Measurements from ENCODE around the gene NUP93.

DNA sequence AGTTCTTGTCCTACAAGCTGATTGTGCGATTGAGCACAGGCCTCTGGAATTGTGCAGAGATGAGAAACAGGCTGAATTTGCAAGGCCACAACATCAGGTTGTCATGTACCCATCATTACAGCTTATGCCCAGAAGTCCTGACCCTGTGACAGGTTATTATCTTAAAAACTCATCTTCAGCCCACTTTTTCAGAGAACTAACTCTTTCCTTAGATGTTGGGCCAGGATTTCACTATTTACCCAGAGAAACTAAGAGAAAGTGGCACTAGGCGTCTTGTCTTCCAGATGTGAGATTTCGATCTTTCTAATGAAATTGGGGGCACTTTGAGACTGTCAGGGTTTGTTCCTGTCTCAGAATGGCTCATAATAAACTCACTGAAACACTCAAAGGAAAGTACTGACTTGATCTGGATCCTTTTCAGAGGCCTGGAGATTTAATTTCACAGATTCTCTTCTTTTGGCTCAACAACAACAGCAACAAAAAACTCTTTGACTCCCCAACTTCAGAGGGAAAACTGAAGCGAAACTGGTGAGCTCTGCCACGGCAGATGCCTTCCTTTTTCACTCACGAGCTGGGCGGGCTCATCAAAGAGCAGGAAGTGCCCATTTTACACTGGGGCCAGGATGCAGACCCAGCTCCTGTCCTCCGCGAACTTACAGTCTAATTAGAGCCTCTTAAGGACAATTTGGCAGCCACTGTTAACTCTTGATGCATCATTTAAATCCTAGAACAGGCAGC, 117.4 kb downstream of the NUP93 start:
- TF ChIP-seq EGR1 (IDR thresholded peaks at IDR 0.05; ENCODE audit: low read depth) (no peak), EZH2 (IDR thresholded peaks at IDR 0.05) (no peak), SRF (IDR thresholded peaks at IDR 0.05; ENCODE audit: low read depth) (no peak), RAD21 (IDR thresholded peaks at IDR 0.05; ENCODE audit: low read depth) (no peak), FOSL1 (IDR thresholded peaks at IDR 0.05; ENCODE audit: low read depth) (no peak), CEBPB (IDR thresholded peaks at IDR 0.05; ENCODE audit: low read depth) (no peak), POLR2AphosphoS5 (IDR thresholded peaks at IDR 0.05; ENCODE audit: low read depth, low read length) (no peak), EZH2phosphoT487 (IDR thresholded peaks at IDR 0.05; ENCODE audit: borderline replicate concordance) (no peak)
- TF ChIP-seq, protein P1, sequence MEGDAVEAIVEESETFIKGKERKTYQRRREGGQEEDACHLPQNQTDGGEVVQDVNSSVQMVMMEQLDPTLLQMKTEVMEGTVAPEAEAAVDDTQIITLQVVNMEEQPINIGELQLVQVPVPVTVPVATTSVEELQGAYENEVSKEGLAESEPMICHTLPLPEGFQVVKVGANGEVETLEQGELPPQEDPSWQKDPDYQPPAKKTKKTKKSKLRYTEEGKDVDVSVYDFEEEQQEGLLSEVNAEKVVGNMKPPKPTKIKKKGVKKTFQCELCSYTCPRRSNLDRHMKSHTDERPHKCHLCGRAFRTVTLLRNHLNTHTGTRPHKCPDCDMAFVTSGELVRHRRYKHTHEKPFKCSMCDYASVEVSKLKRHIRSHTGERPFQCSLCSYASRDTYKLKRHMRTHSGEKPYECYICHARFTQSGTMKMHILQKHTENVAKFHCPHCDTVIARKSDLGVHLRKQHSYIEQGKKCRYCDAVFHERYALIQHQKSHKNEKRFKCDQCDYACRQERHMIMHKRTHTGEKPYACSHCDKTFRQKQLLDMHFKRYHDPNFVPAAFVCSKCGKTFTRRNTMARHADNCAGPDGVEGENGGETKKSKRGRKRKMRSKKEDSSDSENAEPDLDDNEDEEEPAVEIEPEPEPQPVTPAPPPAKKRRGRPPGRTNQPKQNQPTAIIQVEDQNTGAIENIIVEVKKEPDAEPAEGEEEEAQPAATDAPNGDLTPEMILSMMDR (IDR thresholded peaks at IDR 0.05 in 2 of 3, conservative IDR thresholded peaks at IDR 0.05 in 1 of 3; ENCODE audit: borderline replicate concordance in 1 of 3, insufficient read depth in 1 of 3, low read depth in 2 of 3, low read length in 2 of 3) = no peak
- TF ChIP-seq, protein P2, sequence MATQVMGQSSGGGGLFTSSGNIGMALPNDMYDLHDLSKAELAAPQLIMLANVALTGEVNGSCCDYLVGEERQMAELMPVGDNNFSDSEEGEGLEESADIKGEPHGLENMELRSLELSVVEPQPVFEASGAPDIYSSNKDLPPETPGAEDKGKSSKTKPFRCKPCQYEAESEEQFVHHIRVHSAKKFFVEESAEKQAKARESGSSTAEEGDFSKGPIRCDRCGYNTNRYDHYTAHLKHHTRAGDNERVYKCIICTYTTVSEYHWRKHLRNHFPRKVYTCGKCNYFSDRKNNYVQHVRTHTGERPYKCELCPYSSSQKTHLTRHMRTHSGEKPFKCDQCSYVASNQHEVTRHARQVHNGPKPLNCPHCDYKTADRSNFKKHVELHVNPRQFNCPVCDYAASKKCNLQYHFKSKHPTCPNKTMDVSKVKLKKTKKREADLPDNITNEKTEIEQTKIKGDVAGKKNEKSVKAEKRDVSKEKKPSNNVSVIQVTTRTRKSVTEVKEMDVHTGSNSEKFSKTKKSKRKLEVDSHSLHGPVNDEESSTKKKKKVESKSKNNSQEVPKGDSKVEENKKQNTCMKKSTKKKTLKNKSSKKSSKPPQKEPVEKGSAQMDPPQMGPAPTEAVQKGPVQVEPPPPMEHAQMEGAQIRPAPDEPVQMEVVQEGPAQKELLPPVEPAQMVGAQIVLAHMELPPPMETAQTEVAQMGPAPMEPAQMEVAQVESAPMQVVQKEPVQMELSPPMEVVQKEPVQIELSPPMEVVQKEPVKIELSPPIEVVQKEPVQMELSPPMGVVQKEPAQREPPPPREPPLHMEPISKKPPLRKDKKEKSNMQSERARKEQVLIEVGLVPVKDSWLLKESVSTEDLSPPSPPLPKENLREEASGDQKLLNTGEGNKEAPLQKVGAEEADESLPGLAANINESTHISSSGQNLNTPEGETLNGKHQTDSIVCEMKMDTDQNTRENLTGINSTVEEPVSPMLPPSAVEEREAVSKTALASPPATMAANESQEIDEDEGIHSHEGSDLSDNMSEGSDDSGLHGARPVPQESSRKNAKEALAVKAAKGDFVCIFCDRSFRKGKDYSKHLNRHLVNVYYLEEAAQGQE (IDR thresholded peaks at IDR 0.05; ENCODE audit: low read depth) = no peak
- TF ChIP-seq, protein P3, sequence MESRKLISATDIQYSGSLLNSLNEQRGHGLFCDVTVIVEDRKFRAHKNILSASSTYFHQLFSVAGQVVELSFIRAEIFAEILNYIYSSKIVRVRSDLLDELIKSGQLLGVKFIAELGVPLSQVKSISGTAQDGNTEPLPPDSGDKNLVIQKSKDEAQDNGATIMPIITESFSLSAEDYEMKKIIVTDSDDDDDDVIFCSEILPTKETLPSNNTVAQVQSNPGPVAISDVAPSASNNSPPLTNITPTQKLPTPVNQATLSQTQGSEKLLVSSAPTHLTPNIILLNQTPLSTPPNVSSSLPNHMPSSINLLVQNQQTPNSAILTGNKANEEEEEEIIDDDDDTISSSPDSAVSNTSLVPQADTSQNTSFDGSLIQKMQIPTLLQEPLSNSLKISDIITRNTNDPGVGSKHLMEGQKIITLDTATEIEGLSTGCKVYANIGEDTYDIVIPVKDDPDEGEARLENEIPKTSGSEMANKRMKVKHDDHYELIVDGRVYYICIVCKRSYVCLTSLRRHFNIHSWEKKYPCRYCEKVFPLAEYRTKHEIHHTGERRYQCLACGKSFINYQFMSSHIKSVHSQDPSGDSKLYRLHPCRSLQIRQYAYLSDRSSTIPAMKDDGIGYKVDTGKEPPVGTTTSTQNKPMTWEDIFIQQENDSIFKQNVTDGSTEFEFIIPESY (IDR thresholded peaks at IDR 0.05; ENCODE audit: extremely low read depth, insufficient replicate concordance, low read length) = no peak

All from HCT116 (cell line).